Measurements from ENCODE around the gene IL27RA. TPM values are rescaled to one million over a fixed set of nuclear protein-coding genes. Genes with fewer than 3 reads are reported as not detected.

IL27RA gene
- total RNA-seq, 2 experiments from 2014 or later: 55.5 to 58.1 TPM

- Mint-ChIP-seq H3K4me1 (peaks cover 26% of the 10 kb centered on the region), H3K9me3 (no peaks in the 10 kb centered on the region), H3K27me3 (peaks cover 2% of the 10 kb centered on the region), H3K36me3 (ENCODE audit: low read depth) (no peaks in the 10 kb centered on the region), H3K4me3 (peak within 1 kb of the TSS; percentile 81), H3K27ac (peak within 1 kb of the TSS; percentile 73)
- DNase-seq: peak; percentile 52
- ChIA-PET CTCF (interaction anchor here (0.6 to 6.6 kb wide), 19 partner anchors 9 to 345 kb away, joined by 3 to 86 read pairs (median 4); partner anchors contain the start of genes ASF1B, BRME1, IL27RA and RFX1), POLR2A (interaction anchor here (0.8 to 3.4 kb wide), 6 partner anchors 13 to 193 kb away, joined by 3 to 16 read pairs (median 6); partner anchors contain the start of genes ASF1B, DCAF15 and IL27RA)
Observed at GRCh38 chr19:14072535-14073260, 41.1 kb downstream of the IL27RA start, which contains the start of gene MISP3. MISP3 (plus strand) TSS chr19:14072786; CDS start chr19:14073310, 524 bp downstream.

GRCh38 chr19:14073261-14073924 is 41.8 kb downstream of the IL27RA start:
- Mint-ChIP-seq H3K36me3 (ENCODE audit: low read depth) (no peaks in the 10 kb centered on the region), H3K27me3 (peaks cover 2% of the 10 kb centered on the region), H3K27ac (peak overlapping the region; percentile 73), H3K9me3 (no peaks in the 10 kb centered on the region), H3K4me3 (peak overlapping the region; percentile 81), H3K4me1 (peaks cover 26% of the 10 kb centered on the region)
- ChIA-PET CTCF (interaction anchor here (0.6 to 6.6 kb wide), 18 partner anchors 8 to 298 kb away, joined by 3 to 86 read pairs (median 4); partner anchors contain the start of genes ASF1B, IL27RA and NANOS3), POLR2A (interaction anchor here (0.9 to 3.4 kb wide), 9 partner anchors 11 to 237 kb away, joined by 3 to 16 read pairs (median 4); partner anchors contain the start of genes ASF1B, DCAF15 and IL27RA)
- DNase-seq: peak; percentile 78

DNA sequence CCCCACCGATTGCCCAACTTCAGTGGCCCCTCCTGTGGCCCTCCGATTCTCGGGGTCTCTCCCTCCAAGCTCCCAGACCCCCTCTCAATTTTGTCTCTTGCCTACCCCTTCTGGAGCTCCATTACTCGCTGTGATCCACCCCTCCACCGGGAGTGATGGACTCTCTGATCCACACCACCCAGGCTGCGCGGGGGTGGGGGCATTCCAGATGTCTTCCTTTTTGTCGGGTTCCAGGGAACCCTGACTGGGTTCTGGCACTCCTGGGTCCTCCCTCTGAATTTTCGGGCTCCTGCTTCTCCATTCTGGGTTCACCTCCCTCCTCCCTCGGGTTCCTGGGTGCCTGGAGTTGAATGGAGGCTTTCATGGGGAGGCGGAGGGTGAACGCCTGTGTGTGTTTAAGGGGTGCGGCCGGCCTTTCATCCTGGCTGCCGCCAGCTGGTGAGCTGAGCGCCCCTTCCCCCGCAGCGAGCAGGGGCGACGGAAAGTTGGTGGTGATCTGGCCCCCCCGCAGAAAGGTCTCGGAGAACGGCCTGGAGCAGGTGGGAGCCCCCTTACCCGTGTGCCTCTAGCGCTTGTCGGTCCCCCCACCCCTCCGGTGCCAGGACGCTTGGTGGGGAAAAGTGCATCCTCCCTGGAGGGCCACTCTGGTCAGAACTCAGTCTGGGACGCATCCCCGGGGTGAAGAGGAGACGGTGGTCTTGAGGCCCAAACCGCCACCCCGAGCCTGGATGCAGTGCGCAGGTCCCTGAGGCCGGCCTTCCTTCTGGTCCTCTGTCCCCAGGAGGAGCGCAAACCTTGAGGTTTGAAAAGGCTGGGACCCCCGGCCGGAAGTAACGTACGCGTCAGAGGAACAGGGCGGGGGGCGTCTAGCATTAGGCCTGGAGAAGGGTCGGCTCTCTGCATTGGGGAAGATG is 42.6 kb downstream of the IL27RA start:
- no peaks in the 10 kb centered on the region for H3K9me3 Mint-ChIP-seq
- peaks cover 26% of the 10 kb centered on the region for H3K4me1 Mint-ChIP-seq
- peak; percentile 31 for DNase-seq
- CTCF ChIA-PET: interaction anchor here (0.6 to 6.6 kb wide), 14 partner anchors 8 to 198 kb away, joined by 3 to 86 read pairs (median 4); partner anchors contain the start of genes ASF1B, IL27RA and NANOS3
- peak overlapping the region; percentile 73 for H3K27ac Mint-ChIP-seq
- POLR2A ChIA-PET: interaction anchor here (0.9 to 3.0 kb wide), 6 partner anchors 10 to 237 kb away, joined by 3 to 12 read pairs (median 4); partner anchors contain the start of gene ASF1B
- peak overlapping the region; percentile 81 for H3K4me3 Mint-ChIP-seq
- H3K27me3 Mint-ChIP-seq: peaks cover 2% of the 10 kb centered on the region
- H3K36me3 Mint-ChIP-seq (ENCODE audit: low read depth): no peaks in the 10 kb centered on the region

DNA sequence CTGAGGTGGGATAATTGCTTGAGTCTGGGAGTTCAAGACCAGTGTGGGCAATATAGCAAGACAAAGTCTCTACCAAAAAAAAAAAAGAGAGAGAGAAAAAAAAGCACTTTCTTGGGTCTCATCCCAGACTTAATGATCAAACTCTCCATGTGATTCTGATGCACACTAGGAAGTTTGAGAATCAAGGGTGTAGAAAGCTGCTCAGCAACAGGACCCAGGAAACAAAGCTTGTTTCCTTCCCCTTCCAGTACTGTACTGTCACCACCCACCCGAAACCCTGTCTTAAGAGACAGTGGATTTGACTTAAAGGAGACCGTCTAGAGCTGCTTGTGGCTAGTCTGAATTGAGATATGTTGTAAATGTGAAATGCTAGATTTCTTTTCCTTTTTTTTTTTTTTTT is 46.8 kb downstream of the IL27RA start:
- H3K27ac Mint-ChIP-seq: no peak overlapping the region
- POLR2A ChIA-PET: interaction anchor here (1.0 to 1.5 kb wide), 3 partner anchors 40 to 75 kb away, joined by 3 to 10 read pairs (median 3); partner anchors contain the start of gene ASF1B
- no peak overlapping the region for H3K4me3 Mint-ChIP-seq
- DNase-seq: no peak
- CTCF ChIA-PET: interaction anchor here (0.6 to 2.7 kb wide), 8 partner anchors 19 to 641 kb away, joined by 3 to 8 read pairs (median 6); partner anchors contain the start of genes ASF1B, BRME1, CC2D1A and DCAF15
- H3K36me3 Mint-ChIP-seq (ENCODE audit: low read depth): no peaks in the 10 kb centered on the region
- H3K9me3 Mint-ChIP-seq: no peaks in the 10 kb centered on the region
- H3K4me1 Mint-ChIP-seq: peaks cover 38% of the 10 kb centered on the region
- no peaks in the 10 kb centered on the region for H3K27me3 Mint-ChIP-seq

GRCh38 chr19:14080887-14081796 is 49.6 kb downstream of the IL27RA start:
- peak; percentile 99 for DNase-seq
- Mint-ChIP-seq H3K27ac (peak overlapping the region; percentile 91), H3K4me1 (peaks cover 20% of the 10 kb centered on the region), H3K9me3 (no peaks in the 10 kb centered on the region), H3K4me3 (peak overlapping the region; percentile 95), H3K36me3 (ENCODE audit: low read depth) (no peaks in the 10 kb centered on the region), H3K27me3 (no peaks in the 10 kb centered on the region)
- CTCF ChIA-PET: interaction anchor here (0.7 to 1.5 kb wide), 6 partner anchors 8 to 199 kb away, joined by 3 to 6 read pairs (median 3); partner anchors contain the start of genes ASF1B and MISP3
- POLR2A ChIA-PET: interaction anchor here (0.7 to 3.0 kb wide), 13 partner anchors 10 to 436 kb away, joined by 3 to 18 read pairs (median 4); partner anchors contain the start of genes ASF1B and PRKACA

DNA sequence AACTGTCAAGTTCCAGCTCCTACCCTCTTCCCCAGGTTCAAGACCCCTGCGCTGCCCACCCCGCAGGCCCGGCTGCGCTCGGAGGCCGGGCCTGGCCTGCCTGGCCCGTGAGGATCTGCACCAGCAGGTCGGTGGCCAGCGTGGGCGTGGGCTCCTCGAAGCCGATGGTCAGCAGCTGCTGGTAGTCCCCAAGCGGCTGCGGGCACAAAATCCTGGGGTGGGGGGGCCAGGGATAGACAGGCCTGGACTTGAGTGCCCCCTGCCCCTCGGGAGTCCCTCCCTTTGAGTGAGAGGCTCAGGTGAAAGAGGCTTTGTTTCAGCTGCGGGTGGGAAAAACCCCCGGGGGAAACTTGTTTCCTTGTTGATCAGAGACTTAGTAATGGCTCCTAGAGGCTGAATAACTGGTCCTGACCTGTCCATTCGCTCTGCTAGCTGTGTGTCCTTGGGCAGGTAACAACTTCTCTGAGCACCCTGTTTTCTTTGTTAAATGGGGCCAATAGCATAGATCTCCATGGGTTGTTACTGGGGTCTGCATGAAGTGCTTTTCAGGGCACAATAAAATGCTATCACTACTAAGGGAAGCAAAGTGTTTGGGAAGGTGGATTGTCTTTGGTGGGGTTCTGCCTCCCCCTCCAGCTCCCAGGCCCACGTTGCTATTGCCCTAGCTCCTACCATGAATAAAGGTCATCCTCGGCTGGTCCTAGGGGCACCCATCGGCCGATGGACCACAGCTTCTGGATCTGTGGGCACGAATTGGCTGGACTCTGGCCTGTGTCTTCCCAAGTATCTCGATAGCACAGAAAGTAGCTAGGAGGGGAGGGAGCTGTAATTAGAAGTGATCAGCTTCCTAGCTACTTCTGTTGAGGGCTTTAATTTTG is 50.5 kb downstream of the IL27RA start:
- Mint-ChIP-seq H3K27ac (peak overlapping the region; percentile 91), H3K27me3 (no peaks in the 10 kb centered on the region), H3K36me3 (ENCODE audit: low read depth) (no peaks in the 10 kb centered on the region), H3K4me3 (peak overlapping the region; percentile 95), H3K4me1 (peaks cover 20% of the 10 kb centered on the region), H3K9me3 (no peaks in the 10 kb centered on the region)
- ChIA-PET CTCF (interaction anchor here (0.5 to 1.5 kb wide), 9 partner anchors 8 to 299 kb away, joined by 3 to 6 read pairs (median 4); partner anchors contain the start of genes ASF1B and MISP3), POLR2A (interaction anchor here (0.7 to 3.0 kb wide), 9 partner anchors 9 to 436 kb away, joined by 3 to 18 read pairs (median 5); partner anchors contain the start of genes ASF1B and PRKACA)
- DNase-seq: peak; percentile 37

DNA sequence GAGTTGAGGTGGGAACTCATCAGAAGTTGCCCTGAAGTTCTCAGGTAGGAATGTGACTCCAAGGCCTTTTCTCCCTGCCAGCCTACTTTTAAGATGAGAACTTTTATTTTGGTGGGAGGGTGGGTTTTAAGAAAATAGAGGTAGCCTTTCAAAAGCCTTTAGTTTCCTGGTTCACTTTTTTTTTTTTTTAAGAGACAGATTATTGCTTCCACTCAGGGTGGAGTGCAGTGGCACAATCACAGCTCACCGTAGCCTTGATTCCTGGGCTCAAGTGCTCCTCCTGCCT is 51.1 kb downstream of the IL27RA start:
- Mint-ChIP-seq H3K9me3 (no peaks in the 10 kb centered on the region), H3K36me3 (ENCODE audit: low read depth) (no peaks in the 10 kb centered on the region), H3K4me3 (peak overlapping the region; percentile 95), H3K27me3 (no peaks in the 10 kb centered on the region), H3K27ac (no peak overlapping the region), H3K4me1 (peaks cover 20% of the 10 kb centered on the region)
- CTCF ChIA-PET: interaction anchor here (0.7 to 1.4 kb wide), 4 partner anchors 9 to 299 kb away, joined by 3 to 4 read pairs (median 4); partner anchors contain the start of gene ASF1B
- POLR2A ChIA-PET: interaction anchor here (2.8 kb wide), 1 partner anchor 54 kb away, joined by 17 read pairs; the partner anchor contains the start of gene ASF1B
- DNase-seq: no peak

DNA sequence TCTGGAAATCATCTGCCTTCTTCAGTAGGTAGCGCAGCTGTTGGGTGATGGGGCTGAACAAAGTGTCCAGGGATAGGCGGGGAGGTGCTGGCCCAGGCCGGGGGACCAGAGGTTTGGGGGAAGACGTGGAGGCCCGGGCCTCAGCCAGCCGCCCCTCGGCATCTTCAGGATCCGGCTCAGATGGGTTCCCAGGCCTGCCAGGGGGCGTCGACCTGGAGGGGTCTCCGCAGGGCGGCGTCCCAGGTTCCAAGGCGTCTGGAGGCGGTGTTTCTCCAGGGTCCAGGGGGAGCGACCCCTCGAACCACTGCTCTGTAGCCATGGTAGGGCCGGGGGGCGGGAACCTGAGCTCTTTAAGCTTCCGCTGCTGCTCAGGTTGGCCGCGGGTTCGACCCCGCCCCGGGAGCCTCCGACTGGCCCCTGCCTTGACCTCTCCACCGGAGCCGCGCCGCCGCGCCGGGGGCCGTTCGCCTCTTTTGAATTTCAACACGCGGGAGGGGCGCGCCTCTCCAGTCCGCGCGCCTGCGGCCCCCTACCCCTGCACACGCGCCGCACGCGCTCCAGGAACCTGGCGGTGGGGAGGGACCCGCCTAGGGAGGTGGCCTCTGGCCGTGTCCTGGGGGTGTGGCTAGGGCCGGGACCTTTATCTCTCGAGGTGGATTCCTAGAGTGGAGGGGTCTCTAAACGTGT is 53.9 kb downstream of the IL27RA start, which contains the start of gene C19orf67:
C19orf67 (minus strand) TSS at position 475 of the 687 bp plus-strand sequence; CDS start at position 319, 156 bp downstream.
- Mint-ChIP-seq H3K36me3 (ENCODE audit: low read depth) (peaks cover 13% of the 10 kb centered on the region), H3K4me1 (peaks cover 26% of the 10 kb centered on the region), H3K9me3 (no peaks in the 10 kb centered on the region), H3K27ac (no peak within 1 kb of the TSS), H3K4me3 (no peak within 1 kb of the TSS), H3K27me3 (no peaks in the 10 kb centered on the region)
- CTCF ChIA-PET: no interaction called here
- DNase-seq: no peak
- POLR2A ChIA-PET: interaction anchor here (1.2 kb wide), 1 partner anchor 12 kb away, joined by 3 read pairs; no protein-coding TSS in a partner anchor

DNA sequence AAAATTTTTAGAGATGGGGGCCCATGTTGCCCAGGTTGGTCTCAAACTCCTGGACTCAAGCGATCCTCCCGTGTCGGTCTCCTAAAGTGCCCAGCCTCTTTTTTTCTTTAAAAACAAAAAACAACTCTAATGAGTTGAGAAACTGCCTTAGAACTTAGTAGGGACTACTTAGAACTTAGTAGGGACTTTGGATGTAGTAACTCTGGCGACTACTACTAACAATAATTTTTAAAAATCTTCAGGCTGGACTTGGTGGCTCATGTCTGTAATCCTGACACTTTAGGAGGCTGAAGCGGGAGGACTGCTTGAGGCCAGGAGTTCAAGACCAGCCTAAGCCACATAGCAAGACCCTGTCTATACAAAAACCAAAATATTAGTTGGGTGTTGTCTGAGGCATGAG is 54.5 kb downstream of the IL27RA start:
- ChIA-PET CTCF (no interaction called here), POLR2A (no interaction called here)
- Mint-ChIP-seq H3K4me3 (no peak overlapping the region), H3K27me3 (no peaks in the 10 kb centered on the region), H3K27ac (no peak overlapping the region), H3K4me1 (peaks cover 23% of the 10 kb centered on the region), H3K9me3 (no peaks in the 10 kb centered on the region), H3K36me3 (ENCODE audit: low read depth) (peaks cover 13% of the 10 kb centered on the region)
- no peak for DNase-seq

All from activated CD4-positive, alpha-beta memory T cell treated with anti-CD3 and anti-CD28 coated beads, Interleukin-2, amount 10 ng/mL, durations not matched to agents 7 days and 5 days (primary cell).